GM11168 (cell line): ENCODE results near the gene TTC23.

Experiments used
- in situ Hi-C: fragments of 300-500 bp; cut with MboI; formaldehyde crosslinking; loops from one replicate; pipeline ENCODE4 v1.12.0; 2022; ENCODE audit warnings: low sequenced_read_pairs; ENCODE audit not compliant: unreplicated experiment

The TTC23 gene

GRCh38 chr15:99113547-99114271, 135.7 kb downstream of the TTC23 start:
- in situ Hi-C loops = loop anchor here (25.0 kb wide), 1 partner anchor 624 kb away; the partner anchor contains the start of gene LYSMD4

GRCh38 chr15:99111641-99112040, 137.7 kb downstream of the TTC23 start:
- in situ Hi-C loops = loop anchor here (25.0 kb wide), 1 partner anchor 626 kb away; the partner anchor contains the start of gene LYSMD4

DNA sequence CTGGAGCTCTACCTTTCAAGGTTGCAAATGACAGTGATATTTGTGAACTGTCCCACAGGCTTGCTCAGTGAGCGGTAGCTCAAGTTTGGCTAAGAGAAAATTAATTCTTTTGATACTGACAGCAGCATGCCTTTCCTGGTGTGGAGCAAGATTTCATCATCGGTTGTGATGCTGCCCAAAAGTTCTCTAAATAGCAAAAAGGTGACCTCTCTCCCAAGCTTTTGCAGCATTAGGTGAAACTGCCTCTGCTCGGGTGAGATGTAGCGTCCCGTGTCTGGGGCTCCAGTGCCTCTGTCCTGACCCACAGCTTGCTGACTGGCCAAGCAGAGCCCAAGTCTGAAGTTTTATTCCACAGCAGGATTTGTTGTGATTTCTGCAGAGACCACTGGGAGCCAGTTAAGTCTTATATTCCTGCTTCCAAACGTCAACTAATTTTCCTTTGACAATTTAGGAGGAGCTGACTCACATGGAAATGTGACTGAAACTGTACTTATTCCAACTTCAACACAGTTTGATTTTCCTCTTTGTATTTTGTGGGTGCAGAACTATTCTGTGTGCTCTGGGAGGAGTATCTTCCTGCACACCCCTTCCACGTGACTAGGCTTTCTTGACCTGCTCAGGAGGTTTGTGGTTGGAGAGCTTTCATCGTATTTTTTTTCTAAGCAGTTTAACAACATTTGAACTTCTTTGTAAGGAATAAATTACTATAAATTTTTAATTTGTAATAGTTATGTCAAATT, 138.6 kb downstream of the TTC23 start:
- in situ Hi-C loops = loop anchor here (25.0 kb wide), 1 partner anchor 627 kb away; the partner anchor contains the start of gene LYSMD4

DNA sequence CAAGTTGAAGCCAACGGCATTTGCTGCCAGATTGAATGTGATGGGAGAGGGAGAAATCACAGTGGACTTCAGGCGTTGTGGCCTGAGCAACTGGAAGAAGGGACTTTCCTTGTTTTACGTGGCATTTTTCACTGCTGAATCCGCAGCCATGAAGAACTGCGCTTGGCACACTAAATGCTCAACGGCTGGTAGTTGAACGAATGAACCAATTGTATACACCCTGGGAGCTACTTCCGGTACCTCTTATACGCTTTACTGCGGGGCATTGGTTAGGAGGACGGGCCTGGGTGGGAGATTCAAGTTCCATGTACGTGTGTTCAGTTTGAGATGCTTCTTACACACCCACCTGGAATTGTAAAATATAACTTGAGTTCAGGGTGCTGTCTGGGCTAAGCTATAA, 139.3 kb downstream of the TTC23 start:
- in situ Hi-C loops = loop anchor here (25.0 kb wide), 1 partner anchor 627 kb away; the partner anchor contains the start of gene LYSMD4

DNA sequence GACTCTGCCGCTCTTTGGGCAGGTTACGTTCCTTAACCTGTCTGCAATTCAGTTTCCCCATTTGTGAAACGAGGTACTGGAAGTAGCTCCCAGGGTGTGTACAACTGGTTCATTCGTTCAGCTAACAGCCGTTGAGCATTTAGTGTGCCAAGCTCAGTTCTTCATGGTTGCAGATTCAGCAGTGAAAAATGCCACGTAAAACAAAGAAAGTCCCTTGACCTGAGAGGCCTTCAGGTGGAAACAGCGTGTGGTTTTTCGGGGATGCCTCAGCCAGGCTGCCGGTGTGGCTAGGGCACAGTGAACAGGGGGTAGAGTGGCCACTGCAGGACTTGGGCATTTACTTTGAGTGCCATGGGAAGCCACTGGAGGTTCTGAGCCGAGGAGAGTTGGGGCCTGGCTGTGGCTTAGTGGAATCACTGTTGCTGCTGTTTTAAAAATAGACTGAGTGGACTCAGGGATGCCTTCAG, 139.8 kb downstream of the TTC23 start:
- in situ Hi-C loops = loop anchor here (25.0 kb wide), 1 partner anchor 628 kb away; the partner anchor contains the start of gene LYSMD4

DNA sequence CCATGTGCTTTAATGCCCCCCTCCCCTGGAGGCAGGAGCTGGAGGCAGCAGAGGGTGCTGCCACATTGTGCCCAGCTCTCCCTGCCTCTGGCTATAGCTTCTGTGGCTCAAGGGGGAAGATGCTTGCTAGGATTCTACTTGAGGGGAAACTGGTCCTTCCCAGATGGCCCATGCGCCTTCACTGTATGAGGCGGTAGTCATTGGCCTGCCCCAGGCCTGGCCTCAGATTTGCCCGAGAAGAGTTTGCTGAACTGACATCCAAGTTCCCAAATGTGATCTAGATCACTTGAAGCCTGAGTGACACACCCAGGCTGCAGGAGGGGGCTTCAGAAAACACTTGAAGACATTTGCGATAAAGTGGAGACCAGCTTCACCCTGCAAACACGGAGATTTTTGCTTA, 140.4 kb downstream of the TTC23 start:
- in situ Hi-C loops = loop anchor here (25.0 kb wide), 1 partner anchor 628 kb away; the partner anchor contains the start of gene LYSMD4

GRCh38 chr15:99106417-99107220, 142.8 kb downstream of the TTC23 start:
- in situ Hi-C loops = loop anchor here (25.0 kb wide), 1 partner anchor 631 kb away; the partner anchor contains the start of gene LYSMD4

DNA sequence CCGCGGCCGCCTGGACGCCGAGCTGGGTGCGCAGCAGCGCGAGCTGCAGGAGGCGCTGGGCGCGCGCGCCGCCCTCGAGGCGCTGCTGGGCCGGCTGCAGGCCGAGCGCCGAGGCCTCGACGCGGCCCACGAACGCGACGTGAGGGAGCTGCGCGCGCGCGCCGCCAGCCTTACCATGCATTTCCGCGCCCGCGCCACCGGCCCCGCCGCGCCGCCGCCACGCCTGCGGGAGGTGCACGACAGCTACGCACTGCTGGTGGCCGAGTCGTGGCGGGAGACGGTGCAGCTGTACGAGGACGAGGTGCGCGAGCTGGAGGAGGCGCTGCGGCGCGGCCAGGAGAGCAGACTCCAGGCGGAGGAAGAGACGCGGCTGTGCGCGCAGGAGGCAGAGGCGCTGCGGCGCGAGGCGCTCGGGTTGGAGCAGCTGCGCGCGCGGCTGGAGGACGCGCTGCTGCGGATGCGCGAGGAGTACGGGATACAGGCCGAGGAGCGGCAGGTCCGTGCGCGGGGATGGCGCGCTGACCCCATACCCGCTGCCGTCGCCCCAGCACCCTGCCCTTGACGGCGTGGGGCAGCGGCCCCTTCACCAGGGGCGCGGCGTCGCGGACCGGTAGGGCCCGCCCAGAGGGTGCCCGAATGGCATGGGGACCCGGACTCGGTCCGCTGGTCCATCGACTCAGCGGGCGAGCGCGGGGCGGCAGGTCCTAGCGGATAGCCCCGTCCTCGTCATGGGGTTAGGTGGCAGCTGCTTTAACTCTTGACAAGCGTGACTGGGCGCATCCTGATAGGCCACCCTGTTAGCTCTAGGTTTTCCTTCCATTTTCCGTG, 143.7 kb downstream of the TTC23 start:
- in situ Hi-C loops = loop anchor here (25.0 kb wide), 1 partner anchor 632 kb away; the partner anchor contains the start of gene LYSMD4

DNA sequence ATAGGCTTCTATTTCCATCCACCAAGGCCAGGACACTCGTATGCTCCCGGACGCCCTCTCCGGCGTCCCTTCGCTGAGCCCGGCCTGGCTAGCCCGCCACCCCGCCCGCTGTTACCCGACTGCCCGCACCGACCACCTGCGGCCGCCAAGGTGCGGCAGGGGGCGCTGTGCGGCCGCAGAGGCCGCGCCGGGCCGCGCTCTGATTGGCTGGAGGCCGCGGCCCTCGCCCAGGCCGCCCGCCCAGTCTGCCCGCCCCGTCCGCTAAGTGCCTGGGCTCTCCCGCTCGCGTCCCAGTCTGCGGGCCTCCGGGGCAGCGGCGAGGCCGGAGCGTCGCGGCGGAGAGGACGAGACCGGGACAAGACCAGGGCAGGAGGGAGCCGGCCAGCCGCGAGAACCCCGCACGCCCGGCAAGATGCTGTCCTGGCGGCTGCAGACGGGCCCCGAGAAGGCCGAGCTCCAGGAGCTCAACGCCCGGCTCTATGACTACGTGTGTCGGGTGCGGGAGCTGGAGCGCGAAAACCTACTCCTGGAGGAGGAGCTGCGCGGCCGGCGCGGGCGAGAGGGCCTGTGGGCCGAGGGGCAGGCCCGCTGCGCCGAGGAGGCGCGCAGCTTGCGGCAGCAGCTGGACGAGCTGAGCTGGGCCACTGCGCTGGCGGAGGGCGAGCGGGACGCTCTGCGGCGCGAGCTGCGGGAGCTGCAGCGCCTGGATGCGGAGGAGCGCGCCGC, 144.4 kb downstream of the TTC23 start, which contains the start of gene SYNM:
Gene SYNM, plus strand, starts transcription at position 293 of the 726 bp plus-strand sequence. Its CDS starts 120 bp downstream, at position 413.
- in situ Hi-C loops = loop anchor here (5.0 to 25.0 kb wide), 2 partner anchors 107 to 632 kb away; partner anchors contain the start of gene LYSMD4

- in situ Hi-C loops = loop anchor here (5.0 to 25.0 kb wide), 2 partner anchors 109 to 634 kb away; partner anchors contain the start of gene LYSMD4
Observed at GRCh38 chr15:99103279-99103678, 146.1 kb downstream of the TTC23 start.

GRCh38 chr15:99102332-99103235, 146.8 kb downstream of the TTC23 start:
- in situ Hi-C loops = loop anchor here (5.0 to 25.0 kb wide), 2 partner anchors 110 to 635 kb away; partner anchors contain the start of gene LYSMD4

DNA sequence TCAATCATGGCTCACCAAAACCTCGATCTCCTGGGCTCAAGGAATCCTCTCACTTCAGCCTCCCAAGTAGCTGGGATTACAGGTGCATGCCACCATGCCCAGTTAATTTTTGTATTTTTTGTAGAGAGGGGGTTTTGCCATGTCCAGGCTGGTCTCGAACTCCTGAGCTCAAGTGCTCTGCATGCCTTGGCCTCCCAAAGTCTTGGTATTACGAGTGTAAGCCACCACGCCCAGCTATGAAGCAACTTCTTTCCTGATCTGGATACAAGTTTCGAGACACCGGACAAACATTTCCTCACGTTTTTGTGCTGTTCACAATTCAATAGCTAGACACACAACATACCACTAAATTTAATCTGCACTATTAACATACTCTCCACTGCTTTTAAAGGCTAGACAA, 147.9 kb downstream of the TTC23 start:
- in situ Hi-C loops = loop anchor here (5.0 to 25.0 kb wide), 2 partner anchors 111 to 636 kb away; partner anchors contain the start of gene LYSMD4

GRCh38 chr15:99100245-99101173, 148.9 kb downstream of the TTC23 start:
- in situ Hi-C loops = loop anchor here (5.0 to 25.0 kb wide), 2 partner anchors 112 to 637 kb away; partner anchors contain the start of gene LYSMD4

DNA sequence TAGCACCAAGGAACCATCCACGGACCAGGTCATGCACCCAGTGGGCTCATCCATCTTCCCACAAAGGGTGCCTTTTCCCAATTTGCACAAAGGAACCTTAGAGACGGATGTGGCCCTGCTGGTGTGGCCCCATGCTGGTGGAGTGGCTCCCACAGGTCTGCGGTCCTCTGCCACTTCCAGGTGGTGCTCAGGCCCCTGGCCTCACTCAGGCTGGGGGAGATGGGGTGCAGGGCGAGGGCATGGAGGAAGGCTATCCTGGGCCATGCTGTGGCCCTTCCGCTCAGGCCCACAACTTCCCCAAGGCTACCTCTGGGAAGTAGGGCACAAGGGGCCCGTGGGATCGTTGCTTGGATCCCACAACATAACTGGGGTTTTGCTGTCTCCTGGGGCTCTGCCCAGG, 149.7 kb downstream of the TTC23 start:
- in situ Hi-C loops = loop anchor here (5.0 to 25.0 kb wide), 2 partner anchors 113 to 638 kb away; partner anchors contain the start of gene LYSMD4

- in situ Hi-C loops = no loop called here
Observed at GRCh38 chr15:99098991-99099390, 150.4 kb downstream of the TTC23 start.

DNA sequence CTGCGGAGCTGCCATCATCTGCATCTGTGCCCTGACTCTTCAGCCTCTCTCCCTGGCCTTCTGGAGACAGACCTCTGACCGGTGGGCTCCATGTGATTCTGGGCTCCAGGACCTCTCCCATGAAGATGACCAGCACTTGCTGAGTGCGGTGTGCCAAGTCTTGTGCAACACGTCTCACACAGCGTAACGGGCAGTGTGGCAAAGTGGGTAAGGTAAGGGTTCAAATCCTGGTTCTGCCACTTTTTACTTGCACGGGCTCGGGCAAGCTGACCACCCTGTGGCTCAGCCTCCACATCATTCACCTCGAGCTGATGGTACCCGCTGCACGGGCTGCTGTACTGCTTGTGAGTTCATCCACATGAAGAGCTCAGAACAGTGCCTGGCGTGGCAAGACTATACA, 151.0 kb downstream of the TTC23 start:
- in situ Hi-C loops = no loop called here
